Mesendoderm (in vitro differentiated cells): ENCODE data around the gene PGA5.

Experiments
- DNase-seq: peaks from one replicate; pipeline ENCODE4 v3.0.0; 2013
- H2AK5ac ChIP-seq: 2 replicates; pipeline ENCODE4 v1.6.1; 2013; ENCODE audit warnings: low read length, inconsistent platforms
- H2BK120ac ChIP-seq: 2 replicates; pipeline ENCODE4 v1.6.1; 2013; ENCODE audit warnings: low read depth, mild to moderate bottlenecking, low read length, moderate library complexity, mixed read lengths
- H2BK15ac ChIP-seq: replicated peaks from 2 replicates; pipeline ENCODE4 v1.6.1; 2013; ENCODE audit warnings: low read depth, mild to moderate bottlenecking, moderate library complexity
- H2BK5ac ChIP-seq: 2 replicates; pipeline ENCODE4 v1.6.1; 2013; ENCODE audit warnings: low read length, inconsistent platforms
- H3K18ac ChIP-seq: 2 replicates; pipeline ENCODE4 v1.6.1; 2013; ENCODE audit warnings: mild to moderate bottlenecking, low read length, mixed read lengths
- H3K23ac ChIP-seq: one replicate; pipeline ENCODE4 v1.6.1; 2013; ENCODE audit warnings: low read length
- H3K27ac ChIP-seq: 2 replicates; pipeline ENCODE4 v1.5.1; 2013; ENCODE audit warnings: low read depth, mild to moderate bottlenecking, inconsistent platforms, low read length, moderate library complexity
- H3K27me3 ChIP-seq: 2 replicates; pipeline ENCODE4 v1.6.1; 2013; ENCODE audit warnings: low read length, control low read depth, mild to moderate bottlenecking, inconsistent platforms; ENCODE audit not compliant: insufficient read depth, poor library complexity
- H3K36me3 ChIP-seq: 2 replicates; pipeline ENCODE4 v1.6.1; 2013; ENCODE audit warnings: low read length, inconsistent platforms; ENCODE audit not compliant: control insufficient read depth, insufficient read depth
- H3K4ac ChIP-seq: one replicate; pipeline ENCODE4 v1.6.1; 2013; ENCODE audit warnings: low read depth, mild to moderate bottlenecking, low read length, moderate library complexity
- H3K4me1 ChIP-seq: 2 replicates; pipeline ENCODE4 v1.6.1; 2013; ENCODE audit warnings: low read depth, low read length, inconsistent platforms; ENCODE audit not compliant: control insufficient read depth
- H3K4me2 ChIP-seq: 2 replicates; pipeline ENCODE4 v1.6.1; 2013; ENCODE audit warnings: low read length
- H3K4me3 ChIP-seq: 2 replicates; pipeline ENCODE4 v1.5.1; 2013; ENCODE audit warnings: mild to moderate bottlenecking, low read length
- H3K56ac ChIP-seq: one replicate; pipeline ENCODE4 v1.6.1; 2013; ENCODE audit warnings: low read length
- H3K79me1 ChIP-seq: 2 replicates; pipeline ENCODE4 v1.6.1; 2013; ENCODE audit warnings: low read length, inconsistent platforms
- H3K79me2 ChIP-seq: 2 replicates; pipeline ENCODE4 v1.6.1; 2013; ENCODE audit warnings: mild to moderate bottlenecking, low read length; ENCODE audit not compliant: control insufficient read depth, insufficient read depth
- H3K9ac ChIP-seq: 2 replicates; pipeline ENCODE4 v1.6.1; 2013; ENCODE audit warnings: low read length, inconsistent platforms
- H4K5ac ChIP-seq: one replicate; pipeline ENCODE4 v1.6.1; 2013; ENCODE audit warnings: low read length
- H4K8ac ChIP-seq: one replicate; pipeline ENCODE4 v1.6.1; 2013; ENCODE audit warnings: low read depth, mild to moderate bottlenecking, control low read depth, low read length, moderate library complexity
- WGBS: extraction: QIAGEN DNeasy Blood & Tissue Kit; methylation state at CpG from one replicate; pipeline ENCODE4 v1.1.7; 2013; ENCODE audit warnings: low lambda C conversion rate, missing lambda C conversion rate; ENCODE audit not compliant: insufficient coverage; ENCODE audit errors: extremely low coverage; 5-methylcytosine and 5-hydroxymethylcytosine counted together

Gene PGA5

GRCh38 chr11:61278001-61278470 is 37.1 kb downstream of the PGA5 start:
- Histone ChIP-seq H2BK15ac (no peak overlapping the region), H3K79me2 (no peaks in the 10 kb centered on the region), H3K9ac (no peak overlapping the region), H3K27me3 (no peaks in the 10 kb centered on the region), H2AK5ac (no peak overlapping the region), H3K79me1 (no peaks in the 10 kb centered on the region), H3K56ac (no peak overlapping the region), H4K8ac (no peak overlapping the region), H3K4me3 (no peak overlapping the region), H3K4ac (no peak overlapping the region), H3K36me3 (no peaks in the 10 kb centered on the region), H2BK5ac (no peak overlapping the region), H4K5ac (no peak overlapping the region), H3K4me2 (no peak overlapping the region), H3K23ac (no peak overlapping the region), H3K27ac (peak overlapping the region; percentile 38), H3K4me1 (peaks cover 7% of the 10 kb centered on the region), H2BK120ac (no peak overlapping the region), H3K18ac (no peak overlapping the region)
- no CpG with 5 or more reads among the region's 10 CpGs for WGBS
- peak; percentile 29 for DNase-seq

DNA sequence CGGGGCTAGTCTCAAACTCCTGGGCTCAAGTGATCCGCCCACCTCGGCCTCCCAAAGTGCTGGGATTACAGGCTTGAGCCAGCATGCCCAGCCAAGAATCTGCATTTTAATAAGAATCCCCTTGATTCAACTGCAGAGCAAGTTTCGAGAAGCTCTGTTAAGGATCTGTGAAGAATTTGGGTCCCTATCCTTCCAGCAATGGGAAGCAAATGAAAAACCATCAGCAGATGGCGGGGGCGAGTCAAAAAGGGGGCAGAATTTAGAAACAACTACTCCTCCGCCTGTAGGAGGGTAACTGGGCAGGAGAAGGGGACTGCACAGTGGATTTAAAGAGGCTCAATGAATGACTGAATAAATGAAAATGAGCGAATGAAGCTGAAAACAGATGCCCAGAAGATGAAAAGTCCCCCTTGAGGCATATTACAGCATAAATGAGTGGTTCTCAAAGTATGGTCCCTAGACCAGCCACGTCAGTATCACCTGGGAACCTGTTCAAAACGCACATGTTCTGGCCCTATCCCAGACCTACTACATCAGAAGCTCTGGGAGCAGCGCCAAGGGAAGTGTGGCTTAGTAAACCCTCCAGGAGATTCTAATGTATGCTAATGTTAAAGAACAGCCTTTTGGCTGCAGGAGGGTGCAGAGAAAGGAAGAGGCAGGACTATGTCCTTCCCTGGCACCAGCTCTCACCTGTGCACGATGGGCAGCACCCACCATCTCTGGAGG is 39.1 kb downstream of the PGA5 start:
- Histone ChIP-seq H3K4me2 (no peak overlapping the region), H3K23ac (no peak overlapping the region), H3K4me3 (no peak overlapping the region), H4K5ac (no peak overlapping the region), H3K9ac (no peak overlapping the region), H3K79me1 (no peaks in the 10 kb centered on the region), H4K8ac (no peak overlapping the region), H3K27ac (no peak overlapping the region), H3K79me2 (no peaks in the 10 kb centered on the region), H3K18ac (no peak overlapping the region), H3K36me3 (no peaks in the 10 kb centered on the region), H3K4ac (no peak overlapping the region), H2BK15ac (no peak overlapping the region), H2BK5ac (no peak overlapping the region), H2AK5ac (no peak overlapping the region), H2BK120ac (no peak overlapping the region), H3K56ac (no peak overlapping the region), H3K4me1 (peaks cover 7% of the 10 kb centered on the region), H3K27me3 (no peaks in the 10 kb centered on the region)
- no CpG with 5 or more reads among the region's 12 CpGs for WGBS
- DNase-seq = peak; percentile 31

DNA sequence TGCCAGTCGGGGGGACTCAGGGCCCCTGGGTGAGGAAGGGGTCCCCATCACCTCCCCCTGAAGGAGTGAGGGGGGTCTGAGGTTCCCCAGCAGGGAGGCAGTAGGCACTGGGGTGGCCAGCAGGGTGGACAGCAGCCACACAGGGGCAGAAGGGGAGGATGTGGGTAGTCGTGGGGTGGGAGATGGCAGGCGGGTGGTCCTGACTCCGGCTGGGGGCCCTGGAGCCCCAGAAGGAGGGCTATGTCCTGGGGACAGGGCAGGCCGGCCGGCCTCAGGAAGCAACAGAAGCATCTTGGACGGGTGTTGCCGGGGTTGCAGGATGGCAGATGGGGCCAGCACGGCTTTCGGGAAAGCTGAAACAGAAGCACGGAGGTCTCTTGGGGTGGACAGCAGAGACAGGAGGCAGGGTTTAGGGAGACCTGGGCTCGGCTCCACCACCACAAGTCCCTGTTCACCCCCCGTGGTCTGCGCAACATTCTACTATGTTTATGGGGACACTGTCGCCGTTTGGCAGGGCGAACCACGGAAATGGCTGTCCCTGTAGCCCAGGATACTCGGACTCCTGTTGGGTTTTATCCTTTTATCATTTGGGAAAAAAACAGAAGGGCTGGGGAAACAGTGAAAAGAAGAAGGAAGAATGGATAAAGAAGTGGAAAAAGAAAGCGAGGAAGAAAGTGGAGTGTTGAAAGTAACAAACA is 40.1 kb downstream of the PGA5 start:
- H3K27ac ChIP-seq = no peak overlapping the region
- no peak overlapping the region for H3K4me2 ChIP-seq
- no peak overlapping the region for H2BK120ac ChIP-seq
- H3K18ac ChIP-seq = no peak overlapping the region
- H2BK5ac ChIP-seq = no peak overlapping the region
- no peak overlapping the region for H2BK15ac ChIP-seq
- no peaks in the 10 kb centered on the region for H3K79me1 ChIP-seq
- H3K79me2 ChIP-seq = no peaks in the 10 kb centered on the region
- no peak overlapping the region for H3K4ac ChIP-seq
- H3K56ac ChIP-seq = no peak overlapping the region
- DNase-seq = no peak
- H3K27me3 ChIP-seq = no peaks in the 10 kb centered on the region
- no peaks in the 10 kb centered on the region for H3K36me3 ChIP-seq
- H3K9ac ChIP-seq = no peak overlapping the region
- H2AK5ac ChIP-seq = no peak overlapping the region
- H3K4me1 ChIP-seq = peaks cover 7% of the 10 kb centered on the region
- WGBS = 100% methylated on average over 1 of the region's 20 CpGs
- no peak overlapping the region for H4K8ac ChIP-seq
- H3K4me3 ChIP-seq = no peak overlapping the region
- no peak overlapping the region for H4K5ac ChIP-seq
- H3K23ac ChIP-seq = no peak overlapping the region

DNA sequence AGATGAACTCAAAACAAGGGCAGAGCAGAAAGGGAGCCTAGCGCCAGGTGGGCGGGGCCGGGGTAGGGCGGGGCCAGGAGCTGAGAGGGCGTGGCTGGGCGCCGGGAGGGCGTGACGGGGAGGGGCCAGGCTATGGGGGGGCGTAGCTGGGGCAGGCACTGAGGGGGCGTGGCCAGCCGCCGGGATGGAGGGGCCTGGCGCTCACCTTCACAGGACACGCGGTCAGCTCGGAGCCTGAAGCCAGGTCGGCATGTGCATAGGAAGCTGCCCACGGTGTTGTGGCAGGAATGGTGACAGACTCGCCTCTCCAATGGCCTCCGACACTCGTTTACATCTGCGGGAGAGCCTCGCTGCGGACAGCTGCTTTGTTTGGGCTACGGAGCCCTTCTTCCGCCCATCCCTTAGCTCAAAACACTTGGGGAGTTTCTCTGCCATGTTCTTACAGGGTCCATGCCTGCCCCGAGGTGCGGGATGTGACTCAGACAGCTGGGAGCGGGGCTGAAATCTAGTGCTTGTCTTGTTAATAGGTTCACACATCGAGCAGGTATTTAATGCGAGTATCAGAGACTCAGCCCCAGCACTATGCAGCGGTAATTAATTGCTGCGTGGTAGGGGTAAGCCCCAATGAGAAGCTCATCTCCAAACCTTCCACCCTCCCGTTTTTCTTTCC is 40.7 kb downstream of the PGA5 start:
- peak overlapping the region; percentile 54 for H3K9ac ChIP-seq
- H2BK120ac ChIP-seq = no peak overlapping the region
- no peaks in the 10 kb centered on the region for H3K79me1 ChIP-seq
- H3K4me3 ChIP-seq = no peak overlapping the region
- DNase-seq = peak; percentile 86
- no peak overlapping the region for H3K4ac ChIP-seq
- no peak overlapping the region for H3K27ac ChIP-seq
- no CpG with 5 or more reads among the region's 35 CpGs for WGBS
- H3K56ac ChIP-seq = peak overlapping the region; percentile 91
- H2BK15ac ChIP-seq = no peak overlapping the region
- H4K5ac ChIP-seq = no peak overlapping the region
- peaks cover 7% of the 10 kb centered on the region for H3K4me1 ChIP-seq
- H3K4me2 ChIP-seq = peak overlapping the region; percentile 64
- H2AK5ac ChIP-seq = no peak overlapping the region
- H3K27me3 ChIP-seq = no peaks in the 10 kb centered on the region
- H3K79me2 ChIP-seq = no peaks in the 10 kb centered on the region
- no peak overlapping the region for H4K8ac ChIP-seq
- H2BK5ac ChIP-seq = no peak overlapping the region
- H3K18ac ChIP-seq = no peak overlapping the region
- no peak overlapping the region for H3K23ac ChIP-seq
- H3K36me3 ChIP-seq = no peaks in the 10 kb centered on the region

DNA sequence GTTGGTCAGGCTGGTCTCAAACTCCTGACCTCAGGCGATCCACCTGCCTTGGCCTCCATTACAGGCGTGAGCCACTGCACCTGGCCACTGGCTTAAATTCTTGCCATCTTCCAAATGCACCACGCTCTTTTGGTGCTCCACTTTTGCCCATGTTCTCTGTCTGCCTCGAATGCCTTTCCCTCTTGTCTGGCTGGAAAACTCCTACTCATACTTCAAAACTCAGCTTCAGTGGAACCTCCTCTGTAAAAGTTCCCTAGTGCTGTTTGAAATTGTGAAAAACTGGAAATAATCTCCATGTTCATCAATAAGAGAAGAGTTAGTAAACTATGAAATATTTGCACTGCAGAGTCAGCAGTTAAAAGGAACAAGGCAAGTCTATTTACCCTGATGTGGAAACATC is 42.6 kb downstream of the PGA5 start:
- Histone ChIP-seq H3K36me3 (no peaks in the 10 kb centered on the region), H3K4me2 (no peak overlapping the region), H4K5ac (no peak overlapping the region), H4K8ac (no peak overlapping the region), H2AK5ac (no peak overlapping the region), H2BK120ac (no peak overlapping the region), H3K27ac (no peak overlapping the region), H2BK5ac (no peak overlapping the region), H3K27me3 (no peaks in the 10 kb centered on the region), H3K4me3 (no peak overlapping the region), H3K4ac (no peak overlapping the region), H2BK15ac (no peak overlapping the region), H3K23ac (no peak overlapping the region), H3K18ac (no peak overlapping the region), H3K9ac (no peak overlapping the region), H3K79me1 (no peaks in the 10 kb centered on the region), H3K4me1 (peaks cover 7% of the 10 kb centered on the region), H3K56ac (no peak overlapping the region), H3K79me2 (no peaks in the 10 kb centered on the region)
- DNase-seq = no peak
- no CpG with 5 or more reads among the region's 4 CpGs for WGBS
